B cell (primary cell): ENCODE data around the gene SPN. TPM values are rescaled to one million over a fixed set of nuclear protein-coding genes. Genes with fewer than 3 reads are reported as not detected.
"Not testable (repeated sequence)": the region's sequence is repeated elsewhere in the genome, so short reads cannot be mapped to it uniquely, and the experiment has no call there.

Experiments used
- ATAC-seq: fragments of 200-7000 bp; cut with Tn5 transposase; one replicate; pipeline ENCODE4 v1.10.0; 2021; ENCODE audit warnings: low read depth, mild to moderate bottlenecking, moderate number of reproducible peaks, moderate library complexity
- CTCF ChIA-PET: fragments of 350-600 bp; sonication (Branson Sonifier 250); formaldehyde crosslinking; loops from one replicate; lab custom pipeline; 2021; ENCODE audit warnings: antibody characterized with exemption, inconsistent platforms; lab: Charles Lee
- POLR2A ChIA-PET: fragments of 350-600 bp; sonication (Branson Sonifier 250); formaldehyde crosslinking; loops from one replicate; lab custom pipeline; 2021; ENCODE audit warnings: antibody characterized with exemption; lab: Charles Lee
- DNase-seq: peaks from one replicate; pipeline ENCODE4 v3.0.0; 2013
- H2AFZ ChIP-seq: 2 replicates; pipeline ENCODE4 v1.6.1; 2012; ENCODE audit warnings: mild to moderate bottlenecking, low read depth, low read length; ENCODE audit not compliant: insufficient read depth, poor library complexity, severe bottlenecking
- H3K27ac ChIP-seq, 2 donors: 1 replicate in 1 of 2; 2 replicates in 1 of 2; pipeline ENCODE4 v1.5.1; 2012 to 2013; ENCODE audit warnings: low read length in 2 of 2, mild to moderate bottlenecking in 2 of 2, moderate library complexity in 1 of 2
- H3K27me3 ChIP-seq, 4 experiments: fragments of 200-600 bp in 1 of 4; sonication (generic) in 1 of 4; replicated peaks in 1 of 4; 1 replicate in 2 of 4; 2 replicates in 2 of 4; pipeline versions ENCODE4 v1.6.1 to v1.7.0; 2013 to 2016; ENCODE audit warnings: low read length in 3 of 4, mild to moderate bottlenecking in 2 of 4, mixed read lengths in 1 of 4, moderate library complexity in 1 of 4; ENCODE audit not compliant: insufficient read depth in 4 of 4, control insufficient read depth in 3 of 4; ENCODE audit errors: control extremely low read depth in 1 of 4
- H3K36me3 ChIP-seq, 2 experiments: replicated peaks in 1 of 2; 1 replicate in 1 of 2; 2 replicates in 1 of 2; pipeline versions ENCODE4 v1.6.1 to v1.7.1; 2013; ENCODE audit warnings: low read length in 1 of 2; ENCODE audit not compliant: insufficient read depth in 2 of 2, control insufficient read depth in 1 of 2; ENCODE audit errors: control extremely low read depth in 1 of 2, extremely low read depth in 1 of 2
- H3K4me1 ChIP-seq, 2 donors: fragments of 200-600 bp in 1 of 2; sonication (generic) in 1 of 2; 1 replicate in 1 of 2; 2 replicates in 1 of 2; pipeline versions ENCODE4 v1.5.1 to v1.6.1; 2013 to 2017; ENCODE audit warnings: low read length in 2 of 2; ENCODE audit not compliant: control insufficient read depth in 2 of 2, insufficient read depth in 2 of 2
- H3K4me2 ChIP-seq: replicated peaks from 2 replicates; pipeline ENCODE3; 2012; ENCODE audit warnings: mild to moderate bottlenecking, low read depth, low read length; ENCODE audit not compliant: poor library complexity, severe bottlenecking
- H3K4me3 ChIP-seq, 5 experiments: fragments of 200-600 bp in 1 of 5; sonication (generic) in 1 of 5; 1 replicate in 3 of 5; 2 replicates in 2 of 5; pipeline versions ENCODE4 v1.5.1 to v1.7.0; 2011 to 2016; ENCODE audit warnings: low read length in 4 of 5, mild to moderate bottlenecking in 4 of 5, low read depth in 2 of 5, control low read depth in 1 of 5, moderate library complexity in 1 of 5; ENCODE audit not compliant: insufficient read depth in 1 of 5; ENCODE audit errors: control extremely low read depth in 1 of 5, extremely low read depth in 1 of 5
- H3K79me2 ChIP-seq: fragments of 200-600 bp; sonication (generic); one replicate; pipeline ENCODE4 v1.6.0; 2016; ENCODE audit warnings: low read length; ENCODE audit not compliant: control insufficient read depth, insufficient read depth
- H3K9ac ChIP-seq: fragments of 200-600 bp; sonication (generic); 2 replicates; pipeline ENCODE4 v1.6.1; 2017; ENCODE audit warnings: mild to moderate bottlenecking, low read length, moderate library complexity
- H3K9me3 ChIP-seq, 3 donors: one replicate each; pipeline versions ENCODE4 v1.6.1 to v1.7.1; 2013; ENCODE audit warnings: low read length in 2 of 3; ENCODE audit not compliant: control insufficient read depth in 2 of 3, insufficient read depth in 1 of 3; ENCODE audit errors: control extremely low read depth in 1 of 3
- H4K20me1 ChIP-seq: 2 replicates; pipeline ENCODE4 v1.6.0; 2012; ENCODE audit warnings: mild to moderate bottlenecking, low read length; ENCODE audit not compliant: insufficient read depth, control insufficient read depth, poor library complexity, severe bottlenecking
- H3K27ac Mint-ChIP-seq: one replicate; pipeline ENCODE4 v1.8.0; 2021; ENCODE audit warnings: mixed read lengths
- H3K27me3 Mint-ChIP-seq: one replicate; pipeline ENCODE4 v1.8.0; 2021; ENCODE audit warnings: mixed read lengths
- H3K4me1 Mint-ChIP-seq: one replicate; pipeline ENCODE4 v1.8.0; 2021; ENCODE audit warnings: mixed read lengths
- H3K4me3 Mint-ChIP-seq: one replicate; pipeline ENCODE4 v1.8.0; 2021; ENCODE audit warnings: mixed read lengths
- H3K9me3 Mint-ChIP-seq: one replicate; pipeline ENCODE4 v1.8.0; 2022; ENCODE audit warnings: mixed read lengths; ENCODE audit not compliant: insufficient read depth
- CTCF ChIP-seq: fragments of 200-600 bp; IDR thresholded peaks from one replicate; pipeline ENCODE4 v1.8.0; 2022; ENCODE audit warnings: antibody characterized with exemption, mild to moderate bottlenecking
- EZH2 ChIP-seq: IDR thresholded peaks from 2 replicates; pipeline ENCODE4 v1.6.1; 2012; ENCODE audit warnings: borderline replicate concordance, low read depth, mild to moderate bottlenecking, moderate library complexity, low read length; ENCODE audit not compliant: insufficient read depth, poor library complexity, severe bottlenecking
- WGBS: methylation state at CpG from one replicate; pipeline ENCODE4 v1.1.5; 2013; ENCODE audit warnings: missing lambda C conversion rate; ENCODE audit not compliant: insufficient coverage; 5-methylcytosine and 5-hydroxymethylcytosine counted together
- intact Hi-C: fragments of 100-400 bp; cut with micrococcal nuclease; formaldehyde crosslinking; loops from one replicate; pipeline ENCODE4 v1.10.0; 2022
- polyA plus RNA-seq: library from polyadenylated mRNA; depleted of rRNA; stranded (reverse); fragments of >200 nt; gene quantifications from 2 replicates; pipeline ENCODE4 v1.2.3, GENCODE V29; 2012
- total RNA-seq, 2 donors: library from RNA; stranded (reverse); fragments of 120-200 nt in 1 of 2; gene quantifications; 1 replicate in 1 of 2; 2 replicates in 1 of 2; pipeline versions ENCODE4 v1.2.3 to v1.2.4, GENCODE V29; 2013 to 2022

SPN gene
- total and polyA plus RNA-seq, 2 donors (not counting 1 experiment from before 2014, with no cell fraction given): 1.1 to 1.9 TPM

- intact Hi-C loops: no loop called here
- no peak overlapping the region for H2AFZ ChIP-seq
- 100% methylated on average over 4 of the region's 5 CpGs for WGBS
- Mint-ChIP-seq H3K27ac (no peak overlapping the region), H3K4me1 (peaks cover 16% of the 10 kb centered on the region), H3K4me3 (no peak overlapping the region), H3K27me3 (no peaks in the 10 kb centered on the region), H3K9me3 (no peaks in the 10 kb centered on the region)
- no peak overlapping the region for H3K4me2 ChIP-seq
- no peak overlapping the region for H3K27ac ChIP-seq
- DNase-seq (no peak), ATAC-seq (no peak)
- H3K9ac ChIP-seq: no peak overlapping the region
- H3K4me1 ChIP-seq: peaks cover 0 to 11% of the 10 kb centered on the region in 2 donors
- no peaks in the 10 kb centered on the region for H4K20me1 ChIP-seq
- H3K36me3 ChIP-seq: no peaks in the 10 kb centered on the region
- CTCF ChIA-PET: interaction anchor here (1.0 to 1.8 kb wide), 5 partner anchors 14 to 160 kb away, joined by 3 to 8 read pairs (median 3); no protein-coding TSS in a partner anchor
- no peaks in the 10 kb centered on the region for H3K79me2 ChIP-seq
- no peaks in the 10 kb centered on the region for H3K27me3 ChIP-seq
- TF ChIP-seq CTCF: no peak
- no peak for TF ChIP-seq EZH2
- POLR2A ChIA-PET: interaction anchor here (0.6 kb wide), 1 partner anchor 9 kb away, joined by 3 read pairs; the partner anchor contains the start of gene QPRT
- H3K9me3 ChIP-seq: peaks cover 0 to 7% (median 0%) of the 10 kb centered on the region in 3 donors
- H3K4me3 ChIP-seq: no peak overlapping the region
Measured at GRCh38 chr16:29688172-29688571, 25.1 kb downstream of the SPN start.

- H3K36me3 ChIP-seq, H3K9ac ChIP-seq, H3K4me3 Mint-ChIP-seq, H3K27me3 ChIP-seq, H3K27ac ChIP-seq, DNase-seq, H3K9me3 ChIP-seq, H4K20me1 ChIP-seq, H3K9me3 Mint-ChIP-seq, H3K4me3 ChIP-seq, POLR2A ChIA-PET, ATAC-seq, H3K4me2 ChIP-seq, H3K79me2 ChIP-seq, H2AFZ ChIP-seq, H3K27me3 Mint-ChIP-seq: not testable (repeated sequence)
- Mint-ChIP-seq H3K27ac (peak overlapping the region; percentile 20), H3K4me1 (peaks cover 16% of the 10 kb centered on the region)
- peaks cover 0 to 14% of the 10 kb centered on the region in 2 donors for H3K4me1 ChIP-seq
- intact Hi-C loops: loop anchor here (10.0 kb wide), 1 partner anchor 215 kb away; the partner anchor contains the start of gene ASPHD1
- WGBS: 79% methylated on average over 20 of the region's 23 CpGs
- CTCF ChIA-PET: interaction anchor here (0.6 to 3.8 kb wide), 7 partner anchors 11 to 343 kb away, joined by 3 to 27 read pairs (median 4); no protein-coding TSS in a partner anchor
Measured at GRCh38 chr16:29689490-29690351, 26.7 kb downstream of the SPN start.

- H2AFZ ChIP-seq, POLR2A ChIA-PET, H3K27ac ChIP-seq, H3K27me3 Mint-ChIP-seq, DNase-seq, H3K4me3 Mint-ChIP-seq, H3K79me2 ChIP-seq, H3K27me3 ChIP-seq, H3K4me3 ChIP-seq, H3K4me2 ChIP-seq, H3K9me3 ChIP-seq, H4K20me1 ChIP-seq, ATAC-seq, H3K9me3 Mint-ChIP-seq, H3K36me3 ChIP-seq, H3K27ac Mint-ChIP-seq, H3K4me1 ChIP-seq, H3K9ac ChIP-seq: not testable (repeated sequence)
- WGBS: 97% methylated on average over 17 of the region's 26 CpGs
- peaks cover 13% of the 10 kb centered on the region for H3K4me1 Mint-ChIP-seq
- intact Hi-C loops: loop anchor here (1.0 to 10.0 kb wide), 5 partner anchors 18 to 329 kb away; partner anchors contain the start of gene ASPHD1
- CTCF ChIA-PET: interaction anchor here (0.9 to 3.8 kb wide), 6 partner anchors 23 to 156 kb away, joined by 3 to 27 read pairs (median 5); no protein-coding TSS in a partner anchor
Measured at GRCh38 chr16:29692606-29693005, 29.6 kb downstream of the SPN start.
